NCI-H526 treated with DMSO at 0.1 percent for 48 hours (cell line): Measurements from ENCODE around the gene ZNF598.
A peak's percentile ranks its signal among the peaks of the same experiment; 100 is the strongest.

Source experiments
- DNase-seq: peaks from one replicate; lab custom pipeline; 2025; lab: John Stamatoyannopoulos, UW

Gene ZNF598

DNA sequence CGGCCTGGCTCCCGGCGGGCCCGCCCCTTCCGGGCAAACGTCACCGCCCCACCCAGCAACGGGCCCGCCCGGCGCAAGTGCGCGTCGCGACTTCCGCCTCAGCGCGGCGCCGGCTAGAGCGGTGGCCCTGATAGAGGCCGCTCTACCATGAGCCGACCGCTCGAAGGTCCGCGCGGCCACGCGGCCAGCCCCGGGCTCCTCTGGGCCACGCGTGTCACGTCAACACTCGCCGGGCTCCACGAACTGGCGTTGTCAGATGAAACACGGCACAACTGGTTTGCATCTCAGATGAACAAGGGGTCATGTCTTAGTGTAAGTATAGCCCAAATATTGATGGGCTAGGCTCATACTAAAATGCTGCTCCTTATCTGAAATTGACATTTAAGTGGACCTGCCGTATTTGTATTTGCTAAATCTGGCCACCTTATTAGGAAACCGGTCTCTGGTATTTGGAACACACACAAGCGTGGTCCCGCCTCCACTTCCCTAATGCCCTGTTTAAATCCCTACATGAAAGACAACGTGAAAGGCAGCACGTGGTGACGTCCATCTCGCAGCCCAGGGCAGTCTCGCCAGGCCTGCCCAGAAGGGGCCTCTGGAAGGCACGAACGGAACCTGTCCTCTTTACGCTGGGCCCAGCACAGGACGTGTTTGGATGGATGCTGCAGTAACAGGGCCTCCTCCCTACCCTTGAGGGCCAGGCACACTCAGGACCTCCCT is at the start of gene ZNF598:
Gene ZNF598, minus strand, starts transcription at position 31 of the 720 bp plus-strand sequence.
- peak; percentile 40 for DNase-seq

DNA sequence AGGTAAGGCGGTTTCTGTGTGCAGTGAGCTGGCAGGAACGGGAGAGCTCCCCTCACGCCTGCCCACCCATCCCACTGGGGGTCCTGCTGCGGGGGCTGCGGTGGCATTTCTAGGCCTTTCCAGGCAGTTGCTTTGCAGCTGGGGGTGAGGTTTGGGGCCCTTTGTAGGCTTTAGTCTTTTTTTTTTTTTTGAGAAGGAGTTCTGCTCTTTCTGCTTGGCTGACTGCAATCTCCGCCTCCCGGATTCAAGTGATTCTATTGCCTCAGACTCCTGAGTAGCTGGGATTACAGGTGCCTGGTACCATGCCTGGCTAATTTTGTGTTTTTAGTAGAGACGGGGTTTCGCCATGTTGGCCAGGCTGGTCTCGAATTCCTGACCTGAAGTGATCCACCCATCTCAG is 49.3 kb upstream of the ZNF598 start:
- DNase-seq: no peak

DNA sequence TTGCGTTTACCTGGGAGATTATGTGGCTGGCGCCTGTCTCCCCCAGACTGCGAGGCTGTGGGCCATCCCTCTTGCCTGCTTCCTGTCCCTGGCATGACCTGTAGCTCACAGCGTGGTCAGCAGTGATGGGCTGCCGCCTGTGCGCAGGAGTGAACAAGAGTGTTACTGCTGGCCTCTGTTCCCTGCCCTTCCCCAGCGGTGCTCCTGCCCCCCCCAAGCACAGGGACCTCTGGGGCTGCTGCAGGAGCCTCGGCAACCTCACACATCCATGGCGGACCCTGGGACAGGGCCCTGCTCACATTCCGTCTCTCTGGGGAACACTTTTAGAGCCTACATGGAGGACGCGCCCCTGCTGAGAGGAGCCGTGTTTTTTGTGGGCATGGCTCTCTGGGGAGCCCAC is 48.8 kb upstream of the ZNF598 start:
- DNase-seq: no peak

DNA sequence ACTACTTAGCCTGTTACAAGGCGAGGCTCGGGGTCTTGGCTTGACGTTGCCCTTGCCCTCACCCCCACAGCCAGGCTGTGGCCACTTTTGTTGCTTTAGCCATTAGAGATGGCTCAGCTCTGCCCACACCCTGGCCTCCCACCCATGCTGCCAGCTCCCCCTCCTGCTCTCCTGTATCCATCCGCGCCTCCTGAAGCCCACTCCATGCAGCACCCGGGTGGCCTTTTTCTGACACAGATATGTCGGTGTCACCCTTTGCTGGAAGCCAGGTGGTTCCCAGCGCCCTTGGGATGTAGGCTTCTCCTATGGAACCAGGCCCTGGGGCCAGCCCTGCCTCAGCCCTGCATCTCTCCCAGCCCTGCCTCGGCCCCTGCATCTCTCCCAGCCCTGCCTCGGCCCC is 47.8 kb upstream of the ZNF598 start:
- no peak for DNase-seq

DNA sequence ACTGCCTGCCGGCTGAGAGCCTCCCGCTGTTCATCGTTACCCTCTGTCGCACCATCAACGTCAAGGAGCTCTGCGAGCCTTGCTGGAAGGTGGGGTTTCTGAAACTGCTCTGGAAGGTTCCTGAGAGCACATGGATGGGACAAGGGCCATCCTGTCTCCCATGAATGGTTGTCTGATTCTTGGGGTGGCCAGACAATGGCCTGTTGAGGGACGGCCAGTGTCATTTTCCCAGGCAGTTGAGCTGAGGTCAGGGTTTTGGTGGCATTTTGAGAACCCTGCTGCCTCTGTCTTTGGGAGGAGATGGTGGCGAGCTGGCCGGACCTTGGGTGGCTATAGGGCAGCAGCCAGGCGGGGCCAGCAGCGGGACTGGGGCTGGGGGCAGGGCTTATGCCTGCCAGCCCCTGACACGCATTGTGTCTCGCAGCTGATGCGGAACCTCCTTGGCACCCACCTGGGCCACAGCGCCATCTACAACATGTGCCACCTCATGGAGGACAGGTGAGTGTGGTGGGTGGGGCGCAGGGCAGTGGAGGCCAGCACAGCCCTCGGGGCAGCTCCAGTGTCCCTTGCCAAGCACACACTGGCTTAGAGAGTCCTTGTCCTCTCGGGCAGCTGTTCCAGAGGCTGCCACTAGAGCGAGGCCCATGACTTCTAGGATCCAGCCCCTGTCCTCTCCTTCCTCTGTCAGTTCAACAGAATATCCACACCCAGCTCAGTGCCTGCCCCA is 47.2 kb upstream of the ZNF598 start:
- DNase-seq: no peak

DNA sequence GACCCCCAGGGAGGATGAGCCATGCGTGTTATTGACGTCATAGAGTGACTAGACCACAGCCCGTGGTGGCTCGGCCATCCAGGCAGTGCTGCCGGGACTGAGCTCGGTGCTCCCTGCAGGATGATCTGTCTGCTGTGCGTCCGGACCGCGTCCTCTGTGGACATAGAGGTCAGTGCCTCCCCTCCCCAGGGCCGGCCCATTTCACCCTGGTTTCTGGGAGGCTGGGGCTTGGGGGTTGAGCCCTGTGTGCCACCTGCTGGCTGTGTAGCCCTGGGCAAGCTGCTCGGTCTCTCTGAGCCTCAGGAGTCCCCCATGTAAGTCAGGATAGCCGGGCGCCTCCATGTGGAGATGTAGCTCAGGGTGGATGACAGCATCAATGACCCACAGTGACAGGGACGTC is 46.5 kb upstream of the ZNF598 start:
- DNase-seq: no peak

DNA sequence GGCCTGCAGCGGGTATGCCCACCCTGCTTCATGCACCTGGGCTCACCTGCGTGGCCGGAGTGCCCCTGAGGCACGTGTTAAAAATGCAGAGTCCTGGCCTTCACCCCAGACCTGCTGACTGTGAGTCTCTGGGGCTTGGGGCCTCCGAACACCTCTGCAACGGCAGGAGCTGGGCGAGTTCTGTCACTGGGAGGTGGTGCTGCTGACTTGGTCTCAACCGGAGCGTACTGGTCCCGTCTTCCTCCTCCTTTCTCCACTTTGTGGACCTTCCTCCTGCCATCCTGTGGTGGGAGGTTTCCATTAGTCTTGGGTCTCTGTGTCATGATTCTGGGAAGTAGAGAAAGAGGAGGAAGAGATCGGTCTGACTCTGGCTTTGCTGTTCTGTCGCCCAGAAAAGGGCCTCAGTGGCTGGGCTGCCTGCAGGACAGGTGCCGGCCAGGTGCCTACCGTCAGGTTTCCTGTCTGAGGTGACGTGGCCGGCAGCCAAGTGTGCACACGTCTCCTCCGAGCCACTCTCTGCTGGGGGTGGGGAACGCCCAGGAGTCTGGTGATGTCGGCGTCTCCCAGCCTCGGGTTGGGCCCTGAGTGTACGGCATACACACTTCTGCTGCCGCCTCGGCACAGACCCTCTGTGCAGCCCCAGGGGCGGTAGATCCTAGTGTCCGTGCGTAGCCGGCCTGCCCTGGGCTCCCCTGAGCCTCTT is 45.1 kb upstream of the ZNF598 start:
- DNase-seq: no peak

DNA sequence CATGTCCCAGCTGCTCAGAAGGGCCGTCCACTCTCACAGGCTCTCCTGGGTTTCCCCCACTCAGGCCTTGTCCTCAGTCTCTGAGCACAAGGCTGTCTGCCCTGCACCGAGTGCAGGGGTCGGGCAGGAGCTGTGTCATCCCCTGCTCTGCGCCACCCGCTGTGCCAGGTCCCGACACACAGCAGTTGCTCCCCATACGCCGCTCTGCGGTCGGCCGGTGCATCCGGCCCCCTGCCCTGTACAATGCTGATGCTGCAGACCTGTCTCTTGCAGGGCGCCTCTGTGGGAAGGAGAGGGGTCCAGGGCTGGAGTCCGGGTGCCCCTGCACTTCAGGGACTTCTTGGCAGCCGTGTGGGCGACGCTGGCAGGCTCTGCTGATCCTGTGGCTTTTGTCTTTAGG is 44.3 kb upstream of the ZNF598 start:
- DNase-seq: no peak

DNA sequence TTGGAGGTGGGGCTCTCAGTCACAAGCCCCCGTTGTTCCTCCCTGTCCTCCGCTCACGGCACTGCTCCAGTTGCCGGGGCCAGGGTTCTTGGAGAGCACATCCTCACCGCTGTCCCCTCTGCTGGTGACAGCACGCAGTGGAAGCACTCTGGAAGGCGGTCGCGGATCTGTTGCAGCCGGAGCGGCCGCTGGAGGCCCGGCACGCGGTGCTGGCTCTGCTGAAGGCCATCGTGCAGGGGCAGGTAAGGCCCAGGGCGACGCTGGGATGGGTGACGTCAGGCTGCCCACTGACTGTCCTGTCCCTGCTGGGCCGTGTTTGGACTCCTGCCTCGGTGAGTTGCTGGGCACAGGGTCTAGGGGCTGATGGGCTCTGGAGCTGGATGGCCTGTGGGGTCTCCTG is 43.6 kb upstream of the ZNF598 start:
- DNase-seq: no peak

DNA sequence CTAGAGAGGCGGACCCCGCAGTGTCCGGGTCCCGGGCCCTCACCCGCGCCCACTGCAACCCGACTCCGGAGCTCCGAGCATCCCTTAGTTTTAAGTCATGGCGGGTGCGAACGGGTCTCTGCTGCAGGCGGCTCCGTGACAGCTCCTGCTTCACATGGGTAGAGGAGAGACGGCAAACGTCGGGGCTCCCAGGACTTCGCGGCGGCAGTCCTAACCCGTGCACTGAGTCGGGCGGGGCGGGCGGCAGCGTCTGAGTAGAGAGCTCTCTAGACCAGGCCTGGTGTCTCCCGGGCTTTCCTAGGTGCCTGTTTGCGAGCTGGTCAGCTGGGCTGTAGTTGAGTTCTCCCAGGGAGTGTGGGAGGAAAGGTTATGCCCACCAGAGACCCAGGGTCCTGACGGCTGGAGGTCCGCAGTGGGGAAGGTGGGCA is 38.5 kb upstream of the ZNF598 start:
- DNase-seq: no peak

DNA sequence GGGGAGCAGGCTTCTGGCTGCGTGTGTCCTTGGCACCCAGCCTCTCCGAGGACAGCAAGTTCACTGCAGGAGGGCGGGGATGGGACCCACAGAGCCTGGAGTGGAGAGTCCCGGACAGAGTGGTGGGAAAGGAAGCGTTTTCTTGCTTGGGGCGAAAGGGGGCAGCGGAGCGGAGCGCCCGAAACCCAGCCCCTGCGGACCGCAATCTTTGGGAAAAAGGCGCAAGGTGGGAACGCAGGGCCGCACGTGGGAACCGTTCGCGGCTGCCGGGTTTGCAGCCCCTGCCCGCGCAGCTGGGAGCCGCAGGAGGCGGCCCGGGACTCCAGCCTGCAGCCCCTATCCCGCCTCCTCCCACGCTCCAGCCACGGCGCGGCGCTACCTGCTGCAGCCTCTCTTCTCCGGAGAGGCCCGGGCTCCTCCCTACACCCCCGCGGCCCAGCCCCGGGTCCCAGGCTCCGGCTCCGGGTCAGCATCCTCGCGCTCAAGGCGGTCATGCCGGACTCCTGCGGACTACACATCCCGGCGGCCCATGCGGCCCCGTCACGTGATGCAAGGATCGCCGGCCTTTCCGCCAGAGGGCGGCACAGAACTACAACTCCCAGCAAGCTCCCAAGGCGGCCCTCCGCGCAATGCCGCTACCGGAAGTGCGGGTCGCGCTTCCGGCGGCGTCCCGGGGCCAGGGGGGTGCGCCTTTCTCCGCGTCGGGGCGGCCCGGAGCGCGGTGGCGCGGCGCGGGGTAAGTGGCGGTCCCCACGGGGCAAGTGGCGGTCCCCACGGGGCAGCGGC is 37.9 kb upstream of the ZNF598 start, which contains the start of the genes NTHL1 and TSC2:
Gene NTHL1, minus strand, starts transcription at position 505 of the 786 bp plus-strand sequence. Its CDS starts 11 bp downstream, at position 494.
Gene TSC2, plus strand, starts transcription at position 656 of the 786 bp plus-strand sequence. CDS start 631 bp downstream, outside the sequence.
- DNase-seq: peak; percentile 64

DNA sequence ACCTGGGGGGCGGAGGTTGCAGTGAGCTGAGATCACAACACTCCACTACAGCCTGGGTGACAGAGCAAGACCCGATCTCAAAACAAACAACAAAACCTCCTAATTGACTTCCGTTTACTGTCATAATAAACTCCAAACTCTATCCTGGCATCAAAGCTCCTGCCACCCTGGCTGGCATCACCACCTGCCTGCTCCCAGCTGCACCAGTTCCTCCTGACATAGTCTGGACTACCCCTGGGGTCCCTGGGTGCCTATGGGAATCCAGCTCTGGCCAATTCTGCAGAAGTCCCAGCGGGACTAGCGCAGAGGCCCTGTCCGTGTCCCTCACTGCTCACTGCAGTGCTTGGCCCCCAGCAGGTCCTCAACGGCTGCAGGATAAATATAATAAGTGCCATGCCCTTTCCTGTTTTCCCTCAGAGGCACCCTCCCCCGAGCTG is 37.3 kb upstream of the ZNF598 start:
- no peak for DNase-seq

DNA sequence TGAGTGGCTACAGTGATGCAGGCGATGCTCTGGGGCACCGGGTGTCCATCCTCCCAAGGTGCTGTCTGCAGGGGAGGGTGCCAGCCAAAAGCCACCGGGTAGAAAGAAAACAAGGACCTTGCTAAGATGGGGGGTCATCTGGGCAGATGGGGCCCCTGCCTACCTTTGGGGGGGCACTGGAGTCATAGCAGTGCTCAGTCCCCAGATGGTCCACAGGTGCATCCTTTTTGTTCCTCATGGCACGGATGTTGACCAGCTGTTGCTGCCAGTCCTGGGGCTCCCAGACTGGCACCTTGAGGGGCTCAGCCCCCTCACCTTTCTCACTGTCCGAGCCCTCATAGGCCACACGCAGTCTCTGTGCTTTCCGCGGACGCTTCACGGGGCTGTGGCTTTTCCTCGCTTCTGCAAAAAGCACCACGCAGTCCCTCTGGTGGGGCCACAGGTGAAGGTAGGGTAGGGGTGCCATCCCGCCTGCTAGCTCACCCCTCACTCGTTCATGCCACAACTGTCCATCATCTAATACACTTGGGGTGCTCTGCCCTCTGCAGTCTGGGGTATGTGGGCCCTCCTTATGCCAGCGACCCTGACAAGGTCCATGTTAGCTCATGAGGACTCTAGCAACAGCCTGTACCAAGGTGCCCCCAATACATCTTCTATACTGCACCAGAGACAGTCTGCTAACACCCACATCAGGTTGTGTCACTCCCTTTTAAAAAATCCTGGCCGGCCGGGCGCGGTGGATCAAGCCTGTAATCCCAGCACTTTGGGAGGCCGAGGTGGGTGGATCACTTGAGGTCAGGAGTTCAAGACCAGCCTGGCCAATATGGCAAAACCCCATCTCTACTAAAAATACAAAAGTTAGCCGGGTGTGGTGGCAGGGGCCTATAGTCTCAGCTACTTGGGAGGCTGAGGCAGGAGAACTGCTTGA is 36.6 kb upstream of the ZNF598 start:
- no peak for DNase-seq

DNA sequence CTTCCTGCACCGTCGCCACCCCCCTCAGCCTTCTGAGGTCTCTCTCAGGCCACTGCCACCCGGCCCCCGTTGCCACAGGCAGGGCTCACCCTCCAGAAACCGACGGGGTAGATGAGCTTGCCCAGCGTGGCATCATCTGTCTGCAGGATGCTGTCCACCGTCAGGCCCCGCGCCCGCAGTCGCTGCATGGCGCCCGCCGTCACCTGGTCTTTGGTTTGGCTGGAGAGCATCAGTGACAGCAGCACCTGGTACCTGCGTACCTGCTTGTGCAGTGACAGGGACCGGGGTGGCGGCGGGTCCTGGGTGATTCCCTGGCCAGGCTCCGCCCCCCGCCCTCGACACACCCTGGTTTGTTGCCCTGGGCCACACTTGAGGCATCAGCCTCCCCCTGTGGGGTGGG is 34.9 kb upstream of the ZNF598 start:
- no peak for DNase-seq

DNA sequence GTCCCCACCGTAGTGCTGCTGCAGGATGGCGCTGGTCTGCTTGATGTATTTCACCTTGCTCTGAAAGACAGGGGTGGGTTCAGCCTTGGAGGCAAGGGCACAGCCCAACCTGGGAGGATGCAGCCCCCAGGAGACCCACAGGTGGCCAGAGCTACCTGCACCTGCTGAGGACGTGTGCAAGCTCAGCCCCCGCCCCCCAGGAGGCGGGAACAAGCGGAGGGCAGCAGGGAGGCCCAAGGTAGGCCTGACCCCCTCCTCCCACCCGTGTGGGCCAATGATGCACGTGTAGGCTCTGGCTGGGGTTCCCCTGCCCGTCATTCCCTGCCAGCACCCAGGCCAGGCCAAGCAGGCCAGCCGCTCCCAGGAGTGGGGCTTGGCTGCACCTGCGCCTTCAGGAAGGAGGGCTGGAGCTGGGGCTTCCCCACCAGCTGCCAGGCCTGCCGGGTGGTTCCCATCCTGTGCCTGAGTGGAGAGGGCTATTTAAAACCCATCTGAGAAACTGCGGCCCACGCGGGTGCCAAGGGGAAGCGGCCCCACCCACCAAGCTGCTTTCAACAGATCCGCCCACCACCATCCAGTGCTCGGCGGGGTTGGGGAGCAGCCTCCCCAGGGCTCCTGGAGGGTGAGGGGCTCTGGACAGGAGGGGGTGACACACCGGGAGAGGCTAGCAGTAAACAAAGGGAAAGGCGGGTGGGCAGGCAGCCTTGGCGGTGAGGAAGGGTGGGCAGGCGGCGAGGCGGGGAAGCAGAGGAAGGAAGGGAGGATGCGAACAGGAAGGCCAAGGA is 34.2 kb upstream of the ZNF598 start:
- DNase-seq: no peak

DNA sequence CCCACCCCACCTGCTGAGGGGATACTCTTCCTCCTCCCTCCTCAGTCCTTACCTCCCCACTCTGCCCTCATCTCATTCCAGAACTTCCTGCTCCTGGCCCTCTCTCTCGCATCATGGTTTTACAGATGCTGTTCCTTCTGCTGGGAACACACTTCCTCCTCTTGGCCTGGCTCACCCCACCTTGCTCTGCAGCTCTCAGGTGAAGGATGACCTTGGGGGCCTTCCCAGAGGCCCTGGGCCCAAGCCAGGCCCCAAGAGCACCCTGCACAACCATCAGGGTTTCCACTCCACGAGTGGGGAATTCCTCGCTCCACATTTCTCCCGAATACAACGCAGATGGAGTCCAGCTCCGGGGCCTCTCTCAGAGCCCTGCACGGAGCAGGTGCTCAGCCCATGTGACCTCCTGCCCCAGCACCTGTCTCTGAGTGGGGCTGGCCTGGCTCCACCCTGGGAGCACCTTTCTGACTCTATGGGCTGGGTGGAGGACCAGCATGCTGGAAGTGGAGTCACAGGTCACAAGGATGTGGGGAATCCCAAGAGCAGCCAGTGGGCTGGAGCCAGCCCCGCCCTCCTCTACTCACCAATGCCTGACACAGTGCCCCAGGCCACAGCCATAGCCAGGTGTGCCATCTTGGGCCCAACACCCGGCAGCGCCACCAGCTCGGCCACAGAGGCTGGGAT is 33.5 kb upstream of the ZNF598 start:
- DNase-seq: no peak

DNA sequence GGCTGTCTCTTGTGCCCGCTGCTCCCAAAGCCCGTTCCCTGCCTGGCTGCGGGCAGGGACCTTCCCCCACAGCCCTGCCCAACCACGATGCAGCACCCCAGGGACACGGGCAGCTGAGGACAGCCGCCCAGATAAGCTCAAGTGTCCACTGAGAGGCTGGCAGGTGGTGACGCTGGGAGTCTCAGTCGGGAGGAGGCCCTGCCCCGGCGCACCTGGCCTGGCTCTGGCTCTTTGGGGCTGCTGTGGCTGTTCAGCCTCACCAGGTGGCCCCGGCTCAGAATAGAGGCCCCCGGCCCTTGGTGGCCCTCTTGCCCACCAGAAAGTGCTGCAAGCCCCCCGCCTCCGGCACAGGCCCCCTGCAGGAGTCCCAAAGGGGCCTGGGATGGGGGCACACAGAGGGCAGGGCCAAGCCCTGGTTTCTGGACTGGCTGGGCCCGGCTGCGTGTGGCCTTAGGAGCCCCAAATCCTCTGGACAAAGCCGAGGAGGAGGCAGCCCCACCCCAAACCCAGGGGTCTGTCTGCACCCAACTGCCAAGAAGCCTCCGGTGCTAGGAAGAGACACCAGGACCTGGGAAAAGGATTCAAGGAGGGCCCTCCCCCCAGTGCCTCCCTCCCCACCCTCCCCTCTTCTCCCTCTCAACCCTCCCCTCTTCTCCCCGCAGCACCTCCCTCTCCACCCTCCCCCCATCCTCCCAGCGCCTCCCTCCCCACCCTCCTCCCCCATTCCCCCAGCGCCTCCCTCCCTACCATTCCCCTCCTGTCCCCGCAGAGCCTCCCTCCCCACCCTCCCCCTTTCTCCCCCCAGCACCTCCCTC is 32.8 kb upstream of the ZNF598 start:
- DNase-seq: no peak

DNA sequence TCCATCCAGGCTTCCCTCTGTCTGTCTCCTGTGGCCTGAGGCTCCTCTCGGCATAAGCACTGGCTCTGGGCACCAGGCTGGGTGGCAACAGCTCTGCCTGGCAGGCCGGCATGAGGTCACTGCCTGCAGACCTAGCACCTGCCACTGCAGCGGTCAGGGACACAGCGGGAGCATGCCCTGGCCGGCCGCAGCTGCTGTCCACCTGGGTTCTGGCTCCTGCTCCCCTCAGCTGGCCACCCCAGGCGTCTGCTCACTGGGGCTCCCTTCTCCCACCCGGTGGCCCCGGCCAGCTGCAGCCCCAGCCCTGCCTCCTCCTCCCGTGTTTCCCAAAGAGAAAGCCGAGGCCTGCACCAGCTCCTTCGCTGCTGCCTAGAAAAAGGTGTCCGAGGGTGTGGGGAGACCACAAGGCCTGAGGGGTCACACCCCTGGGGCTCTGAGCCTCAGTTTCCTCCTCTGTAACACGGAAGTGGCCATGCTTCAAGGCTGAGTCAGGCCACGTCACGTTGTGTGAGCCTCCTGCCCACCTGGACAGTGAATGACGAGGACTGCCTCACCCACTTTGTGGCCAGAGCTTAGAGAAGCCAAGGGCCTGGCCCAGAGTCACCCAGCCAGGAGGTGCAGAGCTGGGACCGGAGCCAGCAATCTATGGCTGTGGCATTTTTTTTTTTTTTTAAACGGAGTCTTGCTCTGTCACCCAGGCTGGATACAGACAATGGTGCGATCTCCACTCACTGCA is 31.3 kb upstream of the ZNF598 start:
- DNase-seq: no peak
